ENCODE results near the gene ANP32E.
"Not testable (repeated sequence)": the region's sequence is repeated elsewhere in the genome, so short reads cannot be mapped to it uniquely, and the experiment has no call there.

Gene ANP32E

DNA sequence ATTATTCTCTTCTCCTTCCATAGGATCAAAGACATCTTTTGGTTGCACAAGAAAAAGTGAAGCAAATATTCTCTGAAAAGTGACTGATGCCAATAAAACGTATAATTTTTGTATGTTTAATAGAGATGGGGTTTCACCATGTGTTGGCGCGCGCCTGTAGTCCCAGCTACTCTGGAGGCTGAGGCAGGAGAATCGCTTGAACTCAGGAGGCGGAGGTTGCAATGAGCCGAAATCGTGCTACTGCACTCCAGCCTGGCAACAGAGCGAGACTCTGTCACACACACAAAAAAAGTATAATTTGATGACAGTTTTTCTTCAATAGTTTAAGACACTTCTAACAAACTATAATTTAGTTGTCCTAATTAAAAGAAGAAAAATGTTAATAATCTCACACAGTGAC, 23.8 kb downstream of the ANP32E start:
- DNase-seq = no peak

DNA sequence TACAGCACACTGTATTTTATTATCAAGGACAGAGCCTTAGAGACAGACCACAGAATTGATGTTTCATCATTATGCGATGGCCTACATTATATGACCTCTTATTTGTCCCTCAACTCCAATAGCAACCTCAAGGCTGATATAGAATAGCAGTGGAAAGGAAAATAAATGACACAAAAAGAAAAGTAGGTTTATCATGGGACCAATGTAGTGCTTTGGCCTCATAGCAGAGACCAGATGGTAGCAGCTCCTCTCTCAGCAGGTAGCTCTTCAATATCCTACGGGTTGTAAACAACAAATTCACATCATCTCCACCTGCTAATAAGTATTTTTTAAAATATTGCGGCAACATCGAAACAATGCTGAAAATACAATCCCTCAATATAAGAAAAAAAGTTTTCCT, 25.2 kb downstream of the ANP32E start:
- no peak for DNase-seq

DNA sequence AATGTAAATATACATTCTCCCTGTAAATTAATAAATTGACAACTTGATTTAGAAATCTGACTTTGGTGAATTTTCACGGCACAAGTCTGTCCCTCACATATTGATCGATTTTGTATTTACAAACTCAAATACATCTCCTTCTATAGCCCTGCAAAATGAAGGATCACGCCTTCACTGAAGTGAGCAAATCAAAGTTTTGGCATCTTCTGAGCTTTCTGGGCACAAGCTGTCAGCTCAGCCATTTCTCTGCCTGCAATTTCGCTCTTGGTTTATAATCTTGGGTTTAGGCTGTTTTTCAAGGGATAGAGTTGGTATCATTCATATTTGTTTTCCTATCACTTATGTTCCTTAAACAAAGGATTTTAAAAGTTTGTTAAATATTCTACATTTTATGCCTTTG, 25.8 kb downstream of the ANP32E start:
- no peak for DNase-seq

DNA sequence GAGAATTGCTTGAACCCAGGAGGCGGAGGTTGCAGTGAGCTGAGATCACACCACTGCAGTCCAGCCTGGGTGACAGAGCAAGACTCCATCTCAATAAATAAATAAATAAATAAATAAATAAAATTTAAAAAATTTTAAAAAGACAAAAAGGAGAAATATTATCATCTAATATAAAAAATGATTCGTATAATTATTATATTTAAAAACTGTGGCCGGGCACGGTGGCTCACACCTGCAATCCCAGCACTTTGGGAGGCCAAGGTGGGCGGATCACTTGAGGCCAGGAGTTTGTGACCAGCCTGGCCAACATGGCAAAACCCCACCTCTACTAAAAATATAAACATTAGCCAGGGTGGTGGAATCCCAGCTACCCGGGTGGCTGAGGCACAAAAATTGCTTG, 27.5 kb downstream of the ANP32E start:
- not testable (repeated sequence) for DNase-seq

DNA sequence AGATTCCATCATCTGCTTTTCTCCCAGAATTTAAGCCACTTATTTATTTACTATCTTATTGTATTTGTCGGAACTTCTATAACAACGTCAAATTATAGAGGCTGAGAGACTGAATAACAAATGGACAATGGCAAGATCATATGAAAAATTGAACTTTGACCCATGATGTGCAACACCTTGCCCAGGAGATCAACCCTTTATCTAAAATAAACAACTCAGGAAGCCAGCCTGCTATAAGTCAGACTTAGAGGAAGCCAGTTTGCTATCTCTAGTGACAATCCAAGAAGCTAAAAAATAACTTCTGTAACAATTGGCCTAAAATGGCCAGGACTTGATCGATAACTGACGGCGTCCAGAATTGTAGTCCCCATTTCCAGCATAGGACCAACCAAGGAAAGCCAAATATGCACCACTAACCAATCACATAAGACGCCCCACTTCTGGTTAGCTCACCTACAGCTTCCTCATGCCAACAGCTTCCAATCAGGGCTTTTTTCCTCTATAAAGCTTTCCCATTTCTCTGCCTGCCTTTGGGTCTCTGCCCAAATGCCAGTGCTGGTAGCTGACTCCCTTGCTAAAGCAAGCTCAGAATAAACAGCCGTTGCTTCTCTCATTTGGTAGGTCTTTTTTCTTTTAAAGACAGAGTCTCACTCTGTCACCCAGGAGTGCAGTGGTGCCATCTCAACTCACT, 28.5 kb downstream of the ANP32E start:
- no peak for DNase-seq

DNA sequence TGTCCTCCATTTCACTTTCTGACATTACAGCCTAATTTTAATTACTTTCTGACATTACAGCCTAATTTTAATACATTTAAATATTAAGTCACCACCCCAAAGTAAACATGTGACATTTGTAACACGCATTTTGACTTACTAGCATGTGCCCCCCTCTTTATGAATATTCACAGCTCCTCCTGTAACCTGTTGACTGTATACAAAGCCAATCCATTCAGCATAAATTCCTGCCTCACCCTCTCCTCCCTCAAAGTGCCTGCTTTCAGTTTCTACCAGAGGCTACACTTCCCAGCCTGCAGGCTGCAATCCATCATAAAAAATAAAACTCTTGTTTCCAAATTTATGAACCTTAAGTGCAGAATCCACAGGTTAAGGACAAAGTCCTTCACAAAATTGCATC, 39.5 kb downstream of the ANP32E start:
- DNase-seq = no peak

DNA sequence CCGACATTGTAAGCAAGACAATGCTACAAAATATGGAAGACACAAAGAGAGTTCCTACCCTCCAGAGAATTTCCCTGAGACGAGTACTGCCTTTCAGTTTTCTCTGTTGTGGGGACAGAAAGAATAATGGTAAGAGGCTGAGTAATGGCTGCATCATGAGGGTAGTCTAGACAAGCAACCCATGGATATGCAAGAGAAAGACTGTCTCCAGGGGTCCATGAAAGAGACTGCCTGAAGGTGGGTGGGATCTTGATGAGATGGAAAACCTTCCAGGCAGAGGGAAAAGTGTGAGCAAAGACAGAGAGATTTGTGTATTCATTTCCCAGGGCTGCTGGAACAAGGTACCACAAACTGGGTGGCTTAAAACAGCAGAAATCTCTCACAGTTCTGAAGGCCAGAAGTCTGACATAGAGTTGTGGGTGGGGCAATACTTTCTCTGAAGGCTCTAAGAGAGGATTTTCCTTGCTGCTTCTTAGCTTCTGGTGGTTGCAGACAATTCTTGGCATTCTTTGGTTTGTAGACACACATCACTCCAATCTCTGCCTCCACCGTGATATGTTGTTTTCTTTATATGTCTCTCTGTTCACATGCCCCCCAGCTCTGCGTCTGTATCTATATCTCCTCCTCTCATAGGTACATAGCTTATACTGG, 41.4 kb downstream of the ANP32E start:
- no peak for DNase-seq

DNA sequence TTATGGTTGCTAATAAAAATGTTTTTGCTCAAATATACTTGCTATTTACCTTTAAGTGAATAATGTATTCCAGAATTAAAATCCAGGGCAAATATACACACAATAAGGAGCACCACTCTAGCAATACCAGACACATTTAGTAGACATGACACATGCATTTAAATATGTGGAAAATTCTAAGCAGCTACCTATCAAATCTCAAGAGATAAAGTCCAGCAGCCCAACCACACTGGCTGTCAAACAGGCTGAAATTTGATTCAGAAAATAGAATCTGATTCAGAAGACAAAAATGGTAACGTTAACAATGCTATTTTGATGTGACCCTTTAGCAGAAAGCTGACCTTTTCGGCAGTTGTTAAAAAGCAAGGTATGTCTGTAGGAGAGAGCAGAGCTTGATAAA, 43.9 kb downstream of the ANP32E start:
- DNase-seq = no peak

DNA sequence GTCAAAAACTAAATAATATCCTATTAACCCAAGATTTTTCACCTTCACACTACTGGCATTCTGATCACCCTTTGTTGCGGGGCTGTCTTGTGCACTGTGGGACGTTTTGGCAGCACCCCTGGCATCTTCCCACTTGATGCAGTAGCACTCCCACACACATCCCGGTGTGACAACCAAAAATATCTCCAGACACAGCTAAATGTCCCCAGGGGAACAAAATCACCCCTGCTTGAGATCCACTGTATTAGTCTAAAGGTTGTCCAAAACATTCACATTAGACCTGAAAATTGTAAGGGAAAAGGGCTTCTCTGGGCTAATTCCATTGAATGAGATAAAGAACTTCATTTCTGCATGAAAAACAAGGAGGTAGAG, 48.4 kb downstream of the ANP32E start:
- no peak for DNase-seq

DNA sequence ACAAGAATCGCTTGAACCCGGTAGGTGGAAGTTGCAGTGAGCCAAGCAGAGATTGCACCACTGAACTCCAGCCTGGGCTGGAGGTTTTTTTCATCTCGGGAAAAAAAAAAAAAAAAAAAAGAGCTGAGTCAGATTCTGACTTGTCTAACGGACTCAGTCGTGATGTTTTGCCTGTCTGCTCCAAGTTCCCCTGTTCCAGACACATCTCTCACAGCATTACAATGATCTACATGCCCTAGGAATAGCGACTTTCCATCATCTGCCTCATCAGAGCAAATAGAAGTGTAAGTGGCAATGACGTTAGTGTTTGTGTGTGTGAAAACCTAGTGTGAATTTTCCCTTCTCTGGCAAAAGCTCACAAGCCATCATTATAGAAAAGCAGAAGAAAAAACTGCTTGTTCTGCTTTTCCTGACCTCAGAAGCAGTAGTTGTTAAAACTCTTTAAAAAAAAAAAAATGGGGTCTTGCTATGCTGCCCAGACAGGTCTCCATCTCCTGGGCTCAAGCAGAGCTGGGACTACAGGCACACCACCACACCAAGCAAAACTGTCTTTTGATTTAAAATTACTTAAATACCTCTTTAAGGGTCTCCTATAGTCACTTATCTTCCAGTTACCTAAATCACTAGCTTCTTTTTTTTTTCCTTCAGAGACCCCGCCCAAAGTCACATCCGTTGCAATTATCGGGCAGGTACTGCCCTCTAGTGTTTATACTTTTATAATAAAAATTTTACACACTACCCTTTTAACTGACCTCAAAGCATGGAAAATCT, 48.9 kb downstream of the ANP32E start:
- DNase-seq = peak; percentile 84

DNA sequence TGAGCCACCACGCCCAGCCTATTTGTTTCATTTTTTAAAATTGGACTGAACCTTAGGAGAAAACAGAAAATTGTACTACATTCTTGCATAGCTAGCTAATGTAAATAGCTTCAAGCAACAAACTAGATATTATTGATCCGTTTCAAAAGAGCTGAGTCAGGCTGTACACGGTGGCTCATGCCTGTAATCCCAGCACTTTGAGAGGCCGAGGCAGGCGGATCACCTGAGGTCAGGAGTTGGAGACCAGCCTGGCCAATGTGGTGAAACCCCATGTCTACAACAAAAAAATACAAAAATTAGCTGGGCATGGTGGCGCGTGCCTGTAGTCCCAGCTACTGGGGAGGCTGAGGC, 49.5 kb downstream of the ANP32E start:
- DNase-seq = not testable (repeated sequence)

DNA sequence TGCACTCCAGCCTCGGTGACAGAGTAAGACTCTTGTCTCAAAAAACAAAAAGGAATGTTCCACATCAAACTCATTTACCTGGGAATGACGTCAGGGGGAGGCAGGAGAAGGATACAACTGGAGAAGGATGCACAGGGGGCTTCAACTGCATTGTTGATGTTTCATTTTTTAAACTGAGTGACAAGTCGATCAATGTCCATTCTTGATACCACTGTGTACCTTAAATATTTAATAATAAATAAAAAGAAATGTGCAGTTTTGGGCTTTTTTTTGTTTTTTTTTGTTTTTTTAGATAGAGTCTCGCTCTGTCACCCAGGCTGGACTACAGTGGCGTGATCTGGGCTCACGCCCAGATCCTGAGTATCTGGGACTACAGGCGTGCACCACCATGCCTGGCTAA, 50.4 kb downstream of the ANP32E start:
- DNase-seq = no peak

DNA sequence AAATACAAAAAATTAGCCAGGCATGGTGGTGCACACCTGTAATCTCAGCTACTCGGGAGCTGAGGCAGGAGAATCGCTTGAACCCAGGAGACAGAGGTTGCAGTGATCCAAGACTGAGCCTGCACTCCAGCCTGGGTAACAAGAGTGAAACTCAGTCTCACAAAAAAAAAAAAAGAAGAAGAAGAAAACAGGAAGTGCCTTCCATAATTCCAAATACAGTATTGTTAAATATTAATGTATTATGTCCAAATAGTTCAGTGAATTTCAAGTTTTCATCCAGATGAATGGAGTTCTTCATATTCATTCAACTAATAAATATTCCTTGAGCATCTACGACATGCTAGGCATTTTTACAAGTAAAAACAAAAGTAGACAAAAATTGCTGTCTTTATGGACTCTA, 52.9 kb downstream of the ANP32E start:
- DNase-seq = no peak

DNA sequence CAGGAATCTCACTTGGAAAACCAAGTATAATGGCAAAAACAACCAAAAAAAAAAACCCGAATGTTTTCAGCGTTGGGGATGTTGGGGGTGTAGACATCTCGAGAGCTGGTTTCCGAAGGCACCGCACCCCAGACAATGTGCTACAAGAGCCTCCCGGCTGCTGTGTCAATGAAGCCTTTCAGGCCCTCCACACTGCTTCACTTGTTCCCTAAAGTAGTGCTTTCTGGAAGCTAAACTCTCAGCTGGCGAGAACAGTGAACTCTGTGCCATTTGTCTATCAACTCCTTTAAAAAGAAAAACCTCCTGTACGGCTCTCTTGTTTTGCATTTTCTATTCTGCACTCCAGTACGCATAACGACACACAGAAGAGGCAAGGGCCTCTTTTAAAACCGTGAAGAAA, 53.7 kb downstream of the ANP32E start:
- DNase-seq = no peak

DNA sequence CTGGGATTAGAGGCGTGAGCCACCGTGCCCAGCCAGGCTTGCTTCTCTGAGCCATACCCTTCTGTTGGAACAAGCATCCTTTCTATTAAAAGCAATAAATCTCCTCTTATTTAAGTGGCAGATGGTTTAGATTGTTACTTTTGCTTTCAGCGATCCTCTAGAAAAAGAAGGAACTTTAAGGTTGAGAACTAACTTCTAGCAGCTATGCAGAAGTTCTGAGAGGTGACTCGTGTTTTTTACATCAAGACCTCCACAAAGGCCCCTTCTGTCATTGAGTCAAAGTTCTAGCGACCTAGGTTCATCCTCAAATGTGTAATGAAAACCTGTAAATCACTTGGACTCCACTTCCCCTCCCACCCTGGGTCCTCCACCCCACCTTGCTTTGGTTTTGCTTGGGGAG, 55.4 kb downstream of the ANP32E start:
- DNase-seq = no peak

DNA sequence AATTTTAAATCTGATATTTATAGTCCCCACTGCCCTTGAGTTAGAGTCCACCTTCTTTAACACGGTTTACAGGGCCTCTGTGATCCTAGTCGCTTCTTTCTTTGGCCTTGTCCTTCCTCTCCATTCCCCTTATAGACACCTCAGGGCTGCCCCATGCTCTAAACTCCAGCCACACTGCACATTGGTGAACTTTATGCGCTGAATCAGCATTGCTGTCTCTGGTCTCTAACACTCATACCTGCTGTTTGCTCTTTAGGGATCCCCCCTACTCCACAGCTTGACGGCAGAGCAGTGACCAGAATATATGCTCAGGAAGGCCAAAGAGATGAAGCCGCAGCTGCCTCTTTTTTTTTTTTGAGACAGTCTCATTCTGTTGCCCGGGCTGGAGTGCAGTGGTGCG, 56.0 kb downstream of the ANP32E start:
- DNase-seq = no peak

DNA sequence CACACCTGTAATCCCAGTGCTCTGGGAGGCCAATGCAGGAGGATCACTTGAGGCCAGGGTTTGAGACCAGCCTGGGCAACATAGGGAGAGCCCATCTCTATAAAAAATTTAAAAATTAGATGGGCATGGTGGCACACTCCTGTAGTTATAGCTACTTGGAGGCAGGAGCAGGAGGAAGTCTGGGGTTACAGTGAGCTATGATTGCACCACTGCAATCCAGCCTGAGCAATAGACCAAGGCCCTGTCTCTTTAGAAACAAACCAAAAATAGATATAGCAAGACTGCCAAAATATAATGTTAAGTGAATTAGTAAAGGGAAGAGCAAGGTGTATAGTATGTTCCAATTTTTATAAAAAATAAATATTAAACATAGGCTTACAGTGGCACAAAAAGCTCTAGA, 57.4 kb downstream of the ANP32E start:
- no peak for DNase-seq

DNA sequence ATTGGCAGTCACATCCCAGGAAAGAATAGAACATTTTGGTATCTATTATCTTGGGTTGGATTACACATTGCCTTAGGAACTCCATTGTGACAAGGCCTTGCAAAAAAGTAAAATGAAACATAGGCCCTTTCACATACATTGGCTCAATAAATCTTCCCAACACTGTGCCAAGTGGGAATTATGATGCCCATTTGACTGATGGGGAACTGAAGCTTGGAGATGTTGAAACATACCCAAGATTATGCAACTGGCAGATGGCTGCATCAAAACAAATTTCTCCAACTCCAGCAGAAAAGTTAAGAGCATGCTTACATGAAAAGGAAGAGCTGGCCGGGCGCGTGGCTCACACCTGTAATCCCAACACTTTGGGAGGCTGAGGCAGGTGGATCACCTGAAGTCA, 59.3 kb downstream of the ANP32E start:
- no peak for DNase-seq

DNA sequence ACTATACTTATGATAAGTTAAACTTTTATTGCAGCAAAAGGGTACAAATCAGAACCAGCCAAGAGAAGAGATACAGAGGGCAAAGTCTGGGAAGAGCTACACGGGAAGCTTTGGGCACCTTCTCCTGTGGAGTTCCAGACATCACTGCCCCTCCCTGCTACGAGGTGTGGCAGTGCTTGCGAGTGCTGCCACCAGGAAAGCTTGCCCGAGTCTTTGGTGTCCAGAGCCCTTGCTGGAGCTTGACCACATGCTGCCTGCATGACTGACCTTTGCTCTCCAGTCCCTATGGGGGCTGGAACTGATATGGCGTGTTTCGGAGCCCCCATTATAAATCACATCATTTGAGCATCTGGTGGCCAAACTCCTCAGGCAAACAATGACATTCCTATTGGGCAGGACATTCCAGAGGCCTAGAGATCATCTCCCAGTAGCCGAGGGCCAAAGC, 62.7 kb downstream of the ANP32E start:
- no peak for DNase-seq

DNA sequence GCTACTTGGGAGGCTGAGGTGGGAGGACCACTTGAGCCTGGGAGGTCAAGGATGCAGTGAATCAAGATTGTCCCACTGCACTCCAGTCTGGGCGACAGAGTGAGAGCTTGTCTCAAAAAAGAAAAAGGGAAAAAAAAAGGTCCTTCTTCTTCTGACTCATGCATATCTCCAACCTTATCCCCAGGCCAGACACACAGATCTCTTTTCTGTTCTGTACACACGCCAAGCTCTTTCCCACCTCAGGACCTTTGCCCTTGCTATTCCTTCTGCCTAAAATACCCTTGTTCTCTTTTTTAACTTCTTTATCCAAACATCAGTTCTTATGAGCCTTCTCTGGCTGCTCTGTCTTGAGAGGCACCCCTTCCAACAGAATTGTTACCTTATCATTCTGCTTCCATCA, 64.1 kb downstream of the ANP32E start:
- DNase-seq = no peak

DNA sequence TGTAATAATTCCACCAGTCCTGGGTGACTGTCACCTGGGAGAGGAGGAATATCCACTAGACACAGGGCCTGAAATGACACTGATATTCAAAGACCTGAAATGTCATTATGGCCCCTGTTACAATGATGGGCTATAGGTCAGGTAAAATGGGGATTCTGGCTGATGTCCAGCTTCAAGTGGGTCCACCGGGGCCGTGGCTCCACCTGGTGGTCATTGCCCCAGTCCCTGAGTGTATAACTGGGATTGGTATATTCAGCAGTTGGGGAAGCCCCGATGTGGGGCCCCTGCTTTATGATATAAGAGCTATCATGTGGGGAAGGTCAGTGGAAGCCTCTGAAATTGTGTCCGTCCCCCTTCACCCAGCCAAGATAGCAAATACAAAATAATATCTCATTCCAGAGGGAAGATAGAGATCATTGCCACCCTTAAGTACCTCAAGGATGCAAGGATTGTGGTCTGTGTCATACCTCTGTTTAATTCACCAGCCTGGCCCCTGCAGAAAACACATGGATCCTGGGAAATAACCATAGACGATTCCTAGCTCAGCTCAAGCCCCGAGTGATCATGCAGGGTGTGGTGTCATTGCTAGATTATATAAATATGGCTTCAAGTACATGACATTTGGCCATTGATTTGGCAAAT, 66.8 kb downstream of the ANP32E start:
- DNase-seq = peak; percentile 77
